Prostate gland (tissue), 2 donors: ENCODE results near the gene SRGAP1. TPM values are rescaled to one million over a fixed set of nuclear protein-coding genes. Genes with fewer than 3 reads are reported as not detected.
"Not testable (repeated sequence)": the region's sequence is repeated elsewhere in the genome, so short reads cannot be mapped to it uniquely, and the experiment has no call there.

Experiments
- DNase-seq: peaks from one replicate; pipeline ENCODE4 v3.0.0-alpha.2; 2019; ENCODE audit warnings: low spot score
- H3K27ac ChIP-seq, 2 donors: fragments of 200-600 bp; sonication (generic); 2 replicates each; pipeline ENCODE4 v1.5.1; 2017 to 2019
- H3K27me3 ChIP-seq: fragments of 200-600 bp; sonication (generic); replicated peaks from 2 replicates; pipeline ENCODE4 v1.5.1; 2019; ENCODE audit not compliant: insufficient read depth
- H3K36me3 ChIP-seq, 2 donors: fragments of 200-600 bp; sonication (generic); 1 replicate in 1 of 2; 2 replicates in 1 of 2; pipeline versions ENCODE4 v1.5.1 to v1.8.1; 2017 to 2019
- H3K4me1 ChIP-seq: fragments of 200-600 bp; sonication (generic); replicated peaks from 2 replicates; pipeline ENCODE4 v1.5.1; 2019
- H3K4me3 ChIP-seq, 2 donors: fragments of 200-600 bp; sonication (generic); 2 replicates each; pipeline ENCODE4 v1.5.1; 2017 to 2019
- H3K9me3 ChIP-seq: fragments of 200-600 bp; sonication (generic); 2 replicates; pipeline ENCODE4 v1.5.1; 2017
- POLR2A ChIP-seq: fragments of 450-650 bp; IDR thresholded peaks from one replicate; pipeline ENCODE4 v1.6.1; 2016; ENCODE audit warnings: antibody characterized with exemption, mild to moderate bottlenecking
- POLR2AphosphoS5 ChIP-seq: sonication (generic); formaldehyde crosslinking; IDR thresholded peaks from one replicate; pipeline ENCODE4 v1.6.1; 2017; ENCODE audit warnings: antibody characterized with exemption
- WGBS: methylation state at CpG from one replicate; pipeline ENCODE4 v1.1.5; 2018; 5-methylcytosine and 5-hydroxymethylcytosine counted together
- intact Hi-C: fragments of 100-400 bp; cut with DNase I; formaldehyde crosslinking; loops from one replicate; pipeline ENCODE4 v1.14.2; 2022
- total RNA-seq, 2 donors: library from RNA; depleted of rRNA; stranded (reverse); fragments of >200 nt; gene quantifications; one replicate each; pipeline ENCODE4 v1.1.0, GENCODE V29; 2016
- TF ChIP-seq, protein P1 (sequence below), 4 experiments: fragments of 200-600 bp in 2 of 4; fragments of 450-650 bp in 2 of 4; sonication (generic) in 2 of 4; IDR thresholded peaks; 1 replicate in 3 of 4; 2 replicates in 1 of 4; pipeline ENCODE4 v1.5.1; 2016 to 2019; ENCODE audit warnings: antibody characterized with exemption in 4 of 4, mild to moderate bottlenecking in 2 of 4, moderate library complexity in 2 of 4

SRGAP1 gene
- total RNA-seq, 2 donors from 2014 or later, result 4.6 to 16.1 TPM

DNA sequence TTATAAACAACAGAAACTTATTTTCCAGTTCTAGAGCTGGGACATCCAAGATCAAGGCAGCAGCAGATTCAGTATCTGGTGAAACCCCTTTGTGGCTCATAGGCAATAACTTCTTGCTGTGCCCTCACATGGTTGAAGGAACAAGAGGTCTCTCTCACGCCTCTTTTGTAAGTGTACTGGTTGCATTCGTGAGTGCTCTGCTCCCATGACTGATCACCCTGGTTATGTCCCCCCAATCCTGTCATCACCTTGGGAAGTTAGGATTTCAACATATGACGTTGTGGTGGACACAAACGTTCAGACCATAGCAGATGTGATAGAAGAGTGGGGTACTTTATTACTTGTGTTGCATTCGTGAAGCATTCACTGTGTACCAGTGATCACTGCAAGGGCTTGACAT, 184.0 kb downstream of the SRGAP1 start:
- Histone ChIP-seq H3K4me3 (no peak overlapping the region), H3K9me3 (no peaks in the 10 kb centered on the region), H3K27me3 (no peaks in the 10 kb centered on the region), H3K27ac (no peak overlapping the region), H3K4me1 (no peaks in the 10 kb centered on the region), H3K36me3 (no peaks in the 10 kb centered on the region)
- DNase-seq, result no peak
- TF ChIP-seq, protein P1, sequence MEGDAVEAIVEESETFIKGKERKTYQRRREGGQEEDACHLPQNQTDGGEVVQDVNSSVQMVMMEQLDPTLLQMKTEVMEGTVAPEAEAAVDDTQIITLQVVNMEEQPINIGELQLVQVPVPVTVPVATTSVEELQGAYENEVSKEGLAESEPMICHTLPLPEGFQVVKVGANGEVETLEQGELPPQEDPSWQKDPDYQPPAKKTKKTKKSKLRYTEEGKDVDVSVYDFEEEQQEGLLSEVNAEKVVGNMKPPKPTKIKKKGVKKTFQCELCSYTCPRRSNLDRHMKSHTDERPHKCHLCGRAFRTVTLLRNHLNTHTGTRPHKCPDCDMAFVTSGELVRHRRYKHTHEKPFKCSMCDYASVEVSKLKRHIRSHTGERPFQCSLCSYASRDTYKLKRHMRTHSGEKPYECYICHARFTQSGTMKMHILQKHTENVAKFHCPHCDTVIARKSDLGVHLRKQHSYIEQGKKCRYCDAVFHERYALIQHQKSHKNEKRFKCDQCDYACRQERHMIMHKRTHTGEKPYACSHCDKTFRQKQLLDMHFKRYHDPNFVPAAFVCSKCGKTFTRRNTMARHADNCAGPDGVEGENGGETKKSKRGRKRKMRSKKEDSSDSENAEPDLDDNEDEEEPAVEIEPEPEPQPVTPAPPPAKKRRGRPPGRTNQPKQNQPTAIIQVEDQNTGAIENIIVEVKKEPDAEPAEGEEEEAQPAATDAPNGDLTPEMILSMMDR (IDR thresholded peaks at IDR 0.05), result no peak
- no peak for TF ChIP-seq POLR2AphosphoS5
- TF ChIP-seq POLR2A, result no peak
- intact Hi-C loops, result no loop called here
- 65% methylated on average over 5 of the region's 5 CpGs for WGBS

DNA sequence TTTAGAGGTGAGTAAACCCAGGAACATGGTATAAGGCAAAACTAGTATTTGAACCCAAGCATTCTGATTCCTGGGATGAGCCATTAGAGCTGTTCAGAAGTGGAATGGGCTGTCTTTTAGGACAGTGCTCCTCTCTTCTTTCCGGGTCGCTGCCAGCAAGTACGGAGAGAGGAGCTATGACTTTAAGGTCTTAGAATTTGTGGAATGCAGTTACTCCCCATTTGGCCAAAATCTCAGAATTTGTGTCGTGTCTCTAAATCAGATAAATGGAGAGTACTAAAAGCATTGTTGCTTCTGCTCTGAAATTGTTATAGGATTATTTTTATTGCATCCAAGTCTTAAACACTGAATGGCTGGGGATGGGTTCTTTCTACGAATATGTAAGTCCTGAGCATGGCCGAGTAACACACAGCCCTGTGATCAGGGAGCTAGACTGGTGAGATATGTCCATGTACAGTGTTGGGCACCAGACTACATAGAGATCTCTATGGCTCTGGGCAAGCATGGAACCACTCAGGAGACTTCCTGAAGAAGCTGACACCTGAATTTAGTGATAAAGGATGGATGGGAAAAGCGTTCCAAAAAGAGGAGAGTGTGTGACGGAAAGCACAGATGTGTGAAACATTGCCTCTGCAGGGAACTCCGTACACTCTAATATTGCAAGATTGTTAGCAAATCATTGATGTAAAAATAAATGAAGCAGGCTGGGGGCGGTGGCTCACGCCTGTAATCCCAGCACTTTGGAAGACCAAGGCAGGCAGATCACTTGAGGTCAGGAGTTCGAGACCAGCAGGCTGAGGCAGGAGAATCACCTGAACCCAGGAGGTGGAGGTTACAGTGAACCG, 184.7 kb downstream of the SRGAP1 start:
- intact Hi-C loops, result no loop called here
- 68% methylated on average over 13 of the region's 13 CpGs for WGBS
- no peak for DNase-seq

DNA sequence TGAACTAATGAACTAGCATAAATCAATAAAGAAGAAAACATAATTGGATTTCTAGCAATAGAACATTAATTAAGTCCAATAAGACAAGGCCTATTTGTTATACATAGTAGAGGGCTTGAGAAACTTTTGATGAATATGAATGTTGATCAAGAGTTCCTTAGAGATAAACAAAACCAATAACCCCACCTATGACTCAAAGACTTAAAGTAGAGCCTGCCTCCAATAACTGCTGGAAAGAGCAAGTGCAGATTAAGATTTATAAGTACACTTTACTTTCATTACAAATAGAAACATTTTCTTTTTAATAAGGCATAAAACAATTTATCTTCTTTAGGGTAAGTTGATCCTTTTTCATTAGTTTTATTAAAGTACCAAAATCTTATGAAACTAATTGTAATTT, 185.7 kb downstream of the SRGAP1 start:
- intact Hi-C loops, result no loop called here
- Histone ChIP-seq H3K27me3 (no peaks in the 10 kb centered on the region), H3K4me1 (no peaks in the 10 kb centered on the region), H3K27ac (no peak overlapping the region), H3K4me3 (no peak overlapping the region), H3K9me3 (no peaks in the 10 kb centered on the region), H3K36me3 (no peaks in the 10 kb centered on the region)
- DNase-seq, result no peak
- no peak for TF ChIP-seq POLR2A
- TF ChIP-seq, protein P1 (IDR thresholded peaks at IDR 0.05), result no peak
- no peak for TF ChIP-seq POLR2AphosphoS5

More for the DNA sequence above, 184.7 kb downstream of the SRGAP1 start:
- H3K9me3 ChIP-seq, result no peaks in the 10 kb centered on the region
- H3K27me3 ChIP-seq, result no peaks in the 10 kb centered on the region
- H3K4me3 ChIP-seq, result no peak overlapping the region
- H3K27ac ChIP-seq, result no peak overlapping the region
- H3K4me1 ChIP-seq, result no peaks in the 10 kb centered on the region
- no peak for TF ChIP-seq POLR2A
- no peak for TF ChIP-seq POLR2AphosphoS5
- TF ChIP-seq, protein P1 (IDR thresholded peaks at IDR 0.05), result no peak
- H3K36me3 ChIP-seq, result no peaks in the 10 kb centered on the region

DNA sequence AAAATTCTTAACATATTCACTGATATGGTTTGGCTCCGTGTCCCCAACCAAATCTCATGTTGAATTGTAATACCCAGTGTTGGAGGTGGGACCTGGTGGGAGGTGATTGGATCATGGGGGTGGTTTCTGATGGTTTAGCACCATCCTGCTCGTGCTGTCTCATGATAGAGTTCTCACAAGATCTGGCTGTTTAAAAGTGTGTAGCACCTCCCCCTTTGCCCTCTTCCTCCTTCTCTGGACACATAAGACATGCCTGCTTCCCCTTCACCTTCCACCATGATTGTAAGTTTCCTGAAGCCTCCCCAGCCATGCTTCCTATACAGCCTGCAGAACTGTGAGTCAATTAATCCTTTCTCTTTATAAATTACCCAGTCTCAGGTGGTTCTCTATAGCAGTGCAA, 189.6 kb downstream of the SRGAP1 start:
- 100% methylated on average over 2 of the region's 2 CpGs for WGBS
- intact Hi-C loops, H3K27me3 ChIP-seq, H3K36me3 ChIP-seq, H3K27ac ChIP-seq, H3K4me1 ChIP-seq, H3K9me3 ChIP-seq, DNase-seq, H3K4me3 ChIP-seq: not testable (repeated sequence)

DNA sequence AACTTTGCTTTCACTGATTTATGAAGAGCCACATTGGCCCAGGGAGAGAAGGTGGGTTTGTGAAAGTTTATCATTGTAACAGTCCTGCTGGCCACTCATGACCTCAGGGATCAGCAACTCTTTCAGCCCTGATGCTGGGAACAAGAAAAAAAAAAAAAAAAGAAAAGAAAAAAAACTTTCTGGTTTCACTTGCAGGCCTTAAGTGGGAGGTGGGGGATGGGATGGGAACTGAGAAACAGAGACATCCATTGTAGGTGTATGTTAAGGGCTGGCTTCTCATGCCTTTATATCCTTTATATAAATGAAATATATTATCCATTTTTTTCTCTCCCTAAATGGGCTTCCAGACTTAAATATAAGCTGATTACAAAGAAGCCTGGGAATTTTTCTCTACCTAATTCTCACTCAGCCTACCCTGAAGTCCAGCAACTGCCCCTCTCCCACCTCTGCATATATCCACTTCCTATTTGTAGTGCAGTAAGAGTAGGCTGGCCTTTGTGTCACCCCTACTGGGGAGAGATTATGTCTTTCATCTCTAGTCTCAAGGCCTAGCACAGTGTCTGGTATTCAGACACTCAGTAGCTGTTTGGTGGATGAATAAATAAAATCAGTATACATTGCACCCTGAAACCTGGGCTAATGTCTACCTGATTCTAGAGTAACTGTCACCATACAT, 190.5 kb downstream of the SRGAP1 start:
- no peak overlapping the region for H3K4me3 ChIP-seq
- no peaks in the 10 kb centered on the region for H3K36me3 ChIP-seq
- TF ChIP-seq, protein P1 (IDR thresholded peaks at IDR 0.05), result no peak
- TF ChIP-seq POLR2AphosphoS5 (no peak), POLR2A (no peak)
- DNase-seq, result no peak
- intact Hi-C loops, result no loop called here
- no peak overlapping the region for H3K27ac ChIP-seq
- no peaks in the 10 kb centered on the region for H3K27me3 ChIP-seq
- no peaks in the 10 kb centered on the region for H3K4me1 ChIP-seq
- H3K9me3 ChIP-seq, result no peaks in the 10 kb centered on the region
